Head of caudate nucleus (tissue), 42 donors: ENCODE data around the gene HOXB1.

Experiments used
- DNase-seq, 42 donors: peaks; one replicate each; pipeline versions ENCODE4 v3.0.0 to v3.0.0-alpha.2; 2020 to 2021; ENCODE audit warnings: mixed read lengths in 7 of 42
- intact Hi-C: fragments of 100-400 bp; cut with DNase I; formaldehyde crosslinking; loops from one replicate; pipeline ENCODE4 v1.15.0; 2022

The HOXB1 gene

GRCh38 chr17:48506246-48506645 is 24.6 kb downstream of the HOXB1 start:
- DNase-seq: no peak
- intact Hi-C loops: no loop called here

GRCh38 chr17:48505788-48506187 is 25.0 kb downstream of the HOXB1 start:
- no peak for DNase-seq
- intact Hi-C loops: no loop called here

- DNase-seq: no peak
- intact Hi-C loops: no loop called here
These were observed 25.9 kb downstream of the HOXB1 start for GRCh38 chr17:48504953-48505352.

- intact Hi-C loops: no loop called here
- no peak for DNase-seq
These were observed 27.1 kb downstream of the HOXB1 start for GRCh38 chr17:48503747-48504146.

- intact Hi-C loops: no loop called here
- no peak for DNase-seq
These were observed 27.9 kb downstream of the HOXB1 start for GRCh38 chr17:48502901-48503300.

GRCh38 chr17:48502312-48502711 is 28.5 kb downstream of the HOXB1 start:
- no peak for DNase-seq
- intact Hi-C loops: no loop called here

GRCh38 chr17:48500435-48501426 is 30.1 kb downstream of the HOXB1 start:
- intact Hi-C loops: no loop called here

GRCh38 chr17:48499735-48500434 is 30.9 kb downstream of the HOXB1 start:
- no peak for DNase-seq
- intact Hi-C loops: no loop called here

More at GRCh38 chr17:48500435-48501426, 30.1 kb downstream of the HOXB1 start:
- DNase-seq: no peak

GRCh38 chr17:48499248-48499647 is 31.6 kb downstream of the HOXB1 start:
- no peak for DNase-seq

GRCh38 chr17:48498164-48498850 is 32.5 kb downstream of the HOXB1 start:
- DNase-seq: no peak
- intact Hi-C loops: no loop called here

More at GRCh38 chr17:48499248-48499647, 31.6 kb downstream of the HOXB1 start:
- intact Hi-C loops: no loop called here

GRCh38 chr17:48497103-48497502 is 33.7 kb downstream of the HOXB1 start:
- no peak for DNase-seq
- intact Hi-C loops: no loop called here

- DNase-seq: no peak
- intact Hi-C loops: no loop called here
These were observed 36.5 kb downstream of the HOXB1 start for GRCh38 chr17:48494335-48494734.

GRCh38 chr17:48492401-48493298 is 38.2 kb downstream of the HOXB1 start:
- intact Hi-C loops: no loop called here
- peak in 39 of 42 donors; percentile 11 to 74 (median 47) for DNase-seq

- no peak for DNase-seq
- intact Hi-C loops: no loop called here
These were observed 39.1 kb downstream of the HOXB1 start for GRCh38 chr17:48491527-48492273.

GRCh38 chr17:48490451-48490892 is 40.3 kb downstream of the HOXB1 start:
- DNase-seq: no peak

GRCh38 chr17:48489781-48490180 is 41.0 kb downstream of the HOXB1 start:
- no peak for DNase-seq
- intact Hi-C loops: no loop called here

More at GRCh38 chr17:48490451-48490892, 40.3 kb downstream of the HOXB1 start:
- intact Hi-C loops: no loop called here

GRCh38 chr17:48488548-48489106 is 42.2 kb downstream of the HOXB1 start:
- intact Hi-C loops: no loop called here
- no peak for DNase-seq
